SK-N-SH treated with all-trans-retinoic acid at 6 μM for 48 hours (cell line): ENCODE data around the gene DMD.

Experiments used
- ATAC-seq: fragments of 200-7000 bp; cut with Tn5 transposase; 3 replicates; pipeline ENCODE4 v1.9.1; 2020; ENCODE audit warnings: mild to moderate bottlenecking, moderate library complexity
- ARNTL ChIP-seq: fragments of 450-650 bp; formaldehyde crosslinking; IDR thresholded peaks from 2 replicates; pipeline ENCODE4 v1.5.0; 2020; ENCODE audit warnings: low read depth, mild to moderate bottlenecking, moderate library complexity, borderline replicate concordance
- BACH2 ChIP-seq: fragments of 250-450 bp; sonication (Bioruptor Pico); IDR thresholded peaks from 2 replicates; pipeline ENCODE4 v1.9.0; 2021; ENCODE audit warnings: mild to moderate bottlenecking, borderline replicate concordance
- CREB5 ChIP-seq: fragments of 250-450 bp; sonication (Bioruptor Pico); IDR thresholded peaks from 2 replicates; pipeline ENCODE4 v1.5.1; 2020; ENCODE audit warnings: low read depth, mild to moderate bottlenecking, moderate library complexity
- CSDC2 ChIP-seq: fragments of 250-450 bp; sonication (Bioruptor Pico); IDR thresholded peaks from 2 replicates; pipeline ENCODE4 v1.5.0; 2020; ENCODE audit warnings: mild to moderate bottlenecking, moderate library complexity
- CSRNP3 ChIP-seq: fragments of 250-450 bp; sonication (Bioruptor Pico); IDR thresholded peaks from 2 replicates; pipeline ENCODE4 v1.5.1; 2021; ENCODE audit warnings: mild to moderate bottlenecking, moderate library complexity
- ESRRG ChIP-seq: fragments of 250-450 bp; sonication (Bioruptor Pico); IDR thresholded peaks from 2 replicates; pipeline ENCODE4 v1.6.1; 2021; ENCODE audit warnings: mild to moderate bottlenecking
- ISL1 ChIP-seq: fragments of 250-450 bp; sonication (Bioruptor Pico); IDR thresholded peaks from 2 replicates; pipeline ENCODE4 v2.1.2; 2022; ENCODE audit warnings: mild to moderate bottlenecking, moderate library complexity
- OSR1 ChIP-seq: fragments of 250-450 bp; sonication (Bioruptor Pico); IDR thresholded peaks from 2 replicates; pipeline ENCODE4 v1.8.0; 2022; ENCODE audit warnings: moderate library complexity, mild to moderate bottlenecking, inconsistent platforms
- PATZ1 ChIP-seq: fragments of 250-450 bp; sonication (Bioruptor Pico); IDR thresholded peaks from 2 replicates; pipeline ENCODE4 v1.8.0; 2020; ENCODE audit warnings: mild to moderate bottlenecking, moderate library complexity, borderline replicate concordance
- POU6F1 ChIP-seq: fragments of 250-450 bp; sonication (Bioruptor Pico); IDR thresholded peaks from 2 replicates; pipeline ENCODE4 v1.8.0; 2021; ENCODE audit warnings: low read depth, mild to moderate bottlenecking, moderate library complexity, borderline replicate concordance
- PPARA ChIP-seq: fragments of 250-450 bp; sonication (Bioruptor Pico); IDR thresholded peaks from 2 replicates; pipeline ENCODE4 v1.5.0; 2020; ENCODE audit warnings: mild to moderate bottlenecking, borderline replicate concordance
- RARB ChIP-seq: fragments of 250-450 bp; sonication (Bioruptor Pico); IDR thresholded peaks from 2 replicates; pipeline ENCODE4 v1.8.0; 2021; ENCODE audit warnings: mild to moderate bottlenecking, moderate library complexity
- TCF4 ChIP-seq: fragments of 250-450 bp; sonication (Bioruptor Pico); IDR thresholded peaks from 2 replicates; pipeline ENCODE4 v1.8.0; 2021; ENCODE audit warnings: mild to moderate bottlenecking, moderate library complexity, borderline replicate concordance
- TOX ChIP-seq: fragments of 250-450 bp; sonication (Bioruptor Pico); IDR thresholded peaks from 2 replicates; pipeline ENCODE4 v1.8.0; 2021; ENCODE audit warnings: mild to moderate bottlenecking, moderate library complexity, borderline replicate concordance
- ZC3H10 ChIP-seq: fragments of 250-450 bp; sonication (Bioruptor Pico); IDR thresholded peaks from 2 replicates; pipeline ENCODE4 v1.5.1; 2021; ENCODE audit warnings: mild to moderate bottlenecking, moderate library complexity
- ZFP3 ChIP-seq: fragments of 250-450 bp; sonication (Bioruptor Pico); IDR thresholded peaks from 2 replicates; pipeline ENCODE4 v1.5.0; 2020; ENCODE audit warnings: mild to moderate bottlenecking, moderate library complexity
- ZNF565 ChIP-seq: fragments of 450-650 bp; formaldehyde crosslinking; conservative IDR thresholded peaks from 2 replicates; pipeline ENCODE4 v1.5.0; 2020; ENCODE audit warnings: low read depth, mild to moderate bottlenecking, moderate library complexity
- ZNF70 ChIP-seq: fragments of 450-650 bp; formaldehyde crosslinking; IDR thresholded peaks from 2 replicates; pipeline ENCODE4 v1.5.0; 2020; ENCODE audit warnings: mild to moderate bottlenecking, moderate library complexity

Gene DMD

GRCh38 chrX:32985544-32985943, 225.8 kb downstream of the DMD start:
- TF ChIP-seq OSR1 (no peak), PATZ1 (CRISPR knock-in tag) (no peak), ARNTL (no peak), POU6F1 (no peak), RARB (CRISPR knock-in tag) (no peak), ISL1 (CRISPR knock-in tag) (no peak), ESRRG (CRISPR knock-in tag) (no peak)
- no peak for ATAC-seq

- ATAC-seq: no peak
- TF ChIP-seq CSRNP3 (CRISPR knock-in tag): no peak
- no peak for TF ChIP-seq BACH2 (CRISPR knock-in tag)
- no peak for TF ChIP-seq OSR1
- no peak for TF ChIP-seq ARNTL
- TF ChIP-seq ZFP3: no peak
- no peak for TF ChIP-seq ZNF70 (CRISPR knock-in tag)
- TF ChIP-seq POU6F1: no peak
- no peak for TF ChIP-seq PPARA
- no peak for TF ChIP-seq TCF4 (CRISPR knock-in tag)
- no peak for TF ChIP-seq ZNF565 (CRISPR knock-in tag)
- TF ChIP-seq, all 23 proteins: peak for 0
These were observed 244.5 kb downstream of the DMD start for GRCh38 chrX:32966821-32967355.

GRCh38 chrX:32954125-32954524, 257.2 kb downstream of the DMD start:
- no peak for TF ChIP-seq ZFP3
- no peak for TF ChIP-seq TOX (CRISPR knock-in tag)
- no peak for TF ChIP-seq BACH2 (CRISPR knock-in tag)
- TF ChIP-seq POU6F1: no peak
- TF ChIP-seq CREB5 (CRISPR knock-in tag): no peak
- TF ChIP-seq PATZ1 (CRISPR knock-in tag): no peak
- no peak for TF ChIP-seq CSDC2
- no peak for TF ChIP-seq ARNTL
- no peak for TF ChIP-seq OSR1
- no peak for TF ChIP-seq ZNF70 (CRISPR knock-in tag)
- no peak for TF ChIP-seq ZNF565 (CRISPR knock-in tag)
- no peak for TF ChIP-seq ZC3H10 (CRISPR knock-in tag)
- no peak for TF ChIP-seq PPARA
- no peak for ATAC-seq
